ENCODE results near the gene DGKB.

DNA sequence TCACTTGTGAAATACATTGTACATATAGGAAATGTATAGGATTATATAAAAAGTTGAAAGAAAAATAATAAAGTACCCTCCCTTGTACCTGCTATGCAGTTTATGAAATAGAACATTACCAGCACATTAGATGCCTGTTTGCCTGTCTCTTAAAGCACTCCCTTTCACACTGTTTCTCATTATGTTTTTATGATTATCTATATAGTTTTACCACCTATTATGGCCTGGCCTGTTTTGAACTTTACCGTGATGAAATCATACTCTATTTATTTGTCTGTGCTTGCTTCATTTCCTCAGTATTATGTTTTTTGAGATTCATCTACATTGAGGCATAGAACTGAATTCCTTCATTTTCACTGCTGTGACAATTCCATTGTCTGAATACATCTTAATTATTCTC lies 41.1 kb downstream of the DGKB start:
- TF ChIP-seq, protein P1, sequence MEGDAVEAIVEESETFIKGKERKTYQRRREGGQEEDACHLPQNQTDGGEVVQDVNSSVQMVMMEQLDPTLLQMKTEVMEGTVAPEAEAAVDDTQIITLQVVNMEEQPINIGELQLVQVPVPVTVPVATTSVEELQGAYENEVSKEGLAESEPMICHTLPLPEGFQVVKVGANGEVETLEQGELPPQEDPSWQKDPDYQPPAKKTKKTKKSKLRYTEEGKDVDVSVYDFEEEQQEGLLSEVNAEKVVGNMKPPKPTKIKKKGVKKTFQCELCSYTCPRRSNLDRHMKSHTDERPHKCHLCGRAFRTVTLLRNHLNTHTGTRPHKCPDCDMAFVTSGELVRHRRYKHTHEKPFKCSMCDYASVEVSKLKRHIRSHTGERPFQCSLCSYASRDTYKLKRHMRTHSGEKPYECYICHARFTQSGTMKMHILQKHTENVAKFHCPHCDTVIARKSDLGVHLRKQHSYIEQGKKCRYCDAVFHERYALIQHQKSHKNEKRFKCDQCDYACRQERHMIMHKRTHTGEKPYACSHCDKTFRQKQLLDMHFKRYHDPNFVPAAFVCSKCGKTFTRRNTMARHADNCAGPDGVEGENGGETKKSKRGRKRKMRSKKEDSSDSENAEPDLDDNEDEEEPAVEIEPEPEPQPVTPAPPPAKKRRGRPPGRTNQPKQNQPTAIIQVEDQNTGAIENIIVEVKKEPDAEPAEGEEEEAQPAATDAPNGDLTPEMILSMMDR (optimal IDR thresholded peaks at IDR 0.05 in 1 of 3, IDR thresholded peaks at IDR 0.05 in 1 of 3, conservative IDR thresholded peaks at IDR 0.05 in 1 of 3; ENCODE audit: extremely low read depth in 1 of 3, insufficient read depth in 2 of 3, low read length in 3 of 3), result no peak
- no peak for TF ChIP-seq EZH2 (IDR thresholded peaks at IDR 0.05; ENCODE audit: low read length)

Measured in keratinocyte (primary cell).